ENCODE results near the gene PSMF1. TPM values are rescaled to one million over a fixed set of nuclear protein-coding genes. Genes with fewer than 3 reads are reported as not detected.
"Not testable (repeated sequence)": the region's sequence is repeated elsewhere in the genome, so short reads cannot be mapped to it uniquely, and the experiment has no call there.

Gene PSMF1
- total RNA-seq, 1 donor from 2014 or later, result 175 TPM

- intact Hi-C loops (cut with micrococcal nuclease), result no loop called here
- Mint-ChIP-seq H3K27me3 (ENCODE audit: low read depth) (no peaks in the 10 kb centered on the region), H3K9me3 (peaks cover 6% of the 10 kb centered on the region), H3K4me1 (ENCODE audit: low read depth) (peaks cover 14% of the 10 kb centered on the region), H3K27ac (no peak overlapping the region), H3K36me3 (ENCODE audit: low read depth) (peaks cover 88% of the 10 kb centered on the region), H3K4me3 (ENCODE audit: low read depth) (no peak overlapping the region)
- DNase-seq (ENCODE audit: low spot score), result no peak
Measured at GRCh38 chr20:1130058-1130694, 11.8 kb downstream of the PSMF1 start.

GRCh38 chr20:1130847-1131246, 12.4 kb downstream of the PSMF1 start:
- Mint-ChIP-seq H3K27ac (no peak overlapping the region), H3K4me3 (ENCODE audit: low read depth) (no peak overlapping the region), H3K4me1 (ENCODE audit: low read depth) (peaks cover 11% of the 10 kb centered on the region), H3K9me3 (peaks cover 6% of the 10 kb centered on the region), H3K27me3 (ENCODE audit: low read depth) (no peaks in the 10 kb centered on the region), H3K36me3 (ENCODE audit: low read depth) (peaks cover 89% of the 10 kb centered on the region)
- intact Hi-C loops (cut with micrococcal nuclease), result no loop called here
- DNase-seq (ENCODE audit: low spot score), result no peak

DNA sequence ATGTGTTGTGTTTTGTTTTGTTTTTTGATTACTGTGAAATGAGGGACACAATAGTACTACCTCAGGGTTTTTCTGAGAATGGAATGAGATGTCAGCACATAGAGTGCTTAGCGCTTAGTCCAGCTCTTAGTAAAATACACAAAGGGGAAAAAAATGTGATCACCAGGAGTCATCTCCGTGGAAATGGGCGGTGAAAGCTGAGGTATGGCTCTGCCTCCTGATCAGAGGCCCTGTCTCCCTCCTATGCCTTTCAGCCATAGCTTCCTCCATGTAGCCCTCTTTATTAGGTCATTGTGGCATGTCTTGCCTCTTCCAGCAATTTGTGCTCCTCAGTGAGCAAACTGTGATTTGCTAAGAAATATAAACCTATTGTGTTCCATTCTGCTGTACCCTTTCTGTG, 13.0 kb downstream of the PSMF1 start:
- H3K27ac Mint-ChIP-seq, result no peak overlapping the region
- DNase-seq (ENCODE audit: low spot score), result no peak
- intact Hi-C loops (cut with micrococcal nuclease), result no loop called here
- peaks cover 11% of the 10 kb centered on the region for H3K4me1 Mint-ChIP-seq (ENCODE audit: low read depth)
- no peak overlapping the region for H3K4me3 Mint-ChIP-seq (ENCODE audit: low read depth)
- H3K9me3 Mint-ChIP-seq, result peaks cover 6% of the 10 kb centered on the region
- peaks cover 89% of the 10 kb centered on the region for H3K36me3 Mint-ChIP-seq (ENCODE audit: low read depth)
- H3K27me3 Mint-ChIP-seq (ENCODE audit: low read depth), result no peaks in the 10 kb centered on the region

DNA sequence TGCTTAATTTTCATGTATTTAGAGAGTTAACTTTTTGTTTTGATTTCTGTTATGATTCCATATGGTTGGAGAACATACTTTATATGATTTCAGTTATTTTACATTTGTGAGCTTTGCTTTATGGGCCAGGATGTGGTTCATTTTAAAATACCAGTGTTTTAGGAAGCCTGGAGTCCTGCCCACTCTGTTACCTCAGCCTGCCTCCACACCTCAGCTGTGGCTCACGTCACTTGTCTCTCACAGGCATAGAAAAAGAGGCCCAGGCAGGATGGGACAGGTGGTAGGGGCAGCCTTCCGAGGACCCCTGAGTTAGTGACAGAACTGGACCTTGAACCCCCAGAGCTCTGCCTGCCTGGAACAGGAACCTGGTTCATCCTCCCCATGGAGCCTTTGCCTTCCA, 16.0 kb downstream of the PSMF1 start:
- Mint-ChIP-seq H3K9me3 (peaks cover 6% of the 10 kb centered on the region), H3K36me3 (ENCODE audit: low read depth) (peaks cover 92% of the 10 kb centered on the region), H3K4me3 (ENCODE audit: low read depth) (no peak overlapping the region), H3K27ac (no peak overlapping the region), H3K27me3 (ENCODE audit: low read depth) (no peaks in the 10 kb centered on the region), H3K4me1 (ENCODE audit: low read depth) (peaks cover 11% of the 10 kb centered on the region)
- DNase-seq (ENCODE audit: low spot score), result no peak
- intact Hi-C loops (cut with micrococcal nuclease), result no loop called here

- Mint-ChIP-seq H3K9me3 (peaks cover 6% of the 10 kb centered on the region), H3K27me3 (ENCODE audit: low read depth) (no peaks in the 10 kb centered on the region), H3K4me1 (ENCODE audit: low read depth) (peaks cover 11% of the 10 kb centered on the region), H3K4me3 (ENCODE audit: low read depth) (no peak overlapping the region), H3K27ac (no peak overlapping the region), H3K36me3 (ENCODE audit: low read depth) (peaks cover 89% of the 10 kb centered on the region)
- DNase-seq (ENCODE audit: low spot score), result no peak
- intact Hi-C loops (cut with micrococcal nuclease), result no loop called here
Measured at GRCh38 chr20:1134836-1135235, 16.4 kb downstream of the PSMF1 start.

GRCh38 chr20:1137236-1137635, 18.8 kb downstream of the PSMF1 start:
- peaks cover 6% of the 10 kb centered on the region for H3K9me3 Mint-ChIP-seq
- no peaks in the 10 kb centered on the region for H3K27me3 Mint-ChIP-seq (ENCODE audit: low read depth)
- no peak for DNase-seq (ENCODE audit: low spot score)
- H3K4me3 Mint-ChIP-seq (ENCODE audit: low read depth), result no peak overlapping the region
- intact Hi-C loops (cut with micrococcal nuclease), result no loop called here
- H3K36me3 Mint-ChIP-seq (ENCODE audit: low read depth), result peaks cover 84% of the 10 kb centered on the region
- H3K27ac Mint-ChIP-seq, result no peak overlapping the region
- H3K4me1 Mint-ChIP-seq (ENCODE audit: low read depth), result peaks cover 10% of the 10 kb centered on the region

DNA sequence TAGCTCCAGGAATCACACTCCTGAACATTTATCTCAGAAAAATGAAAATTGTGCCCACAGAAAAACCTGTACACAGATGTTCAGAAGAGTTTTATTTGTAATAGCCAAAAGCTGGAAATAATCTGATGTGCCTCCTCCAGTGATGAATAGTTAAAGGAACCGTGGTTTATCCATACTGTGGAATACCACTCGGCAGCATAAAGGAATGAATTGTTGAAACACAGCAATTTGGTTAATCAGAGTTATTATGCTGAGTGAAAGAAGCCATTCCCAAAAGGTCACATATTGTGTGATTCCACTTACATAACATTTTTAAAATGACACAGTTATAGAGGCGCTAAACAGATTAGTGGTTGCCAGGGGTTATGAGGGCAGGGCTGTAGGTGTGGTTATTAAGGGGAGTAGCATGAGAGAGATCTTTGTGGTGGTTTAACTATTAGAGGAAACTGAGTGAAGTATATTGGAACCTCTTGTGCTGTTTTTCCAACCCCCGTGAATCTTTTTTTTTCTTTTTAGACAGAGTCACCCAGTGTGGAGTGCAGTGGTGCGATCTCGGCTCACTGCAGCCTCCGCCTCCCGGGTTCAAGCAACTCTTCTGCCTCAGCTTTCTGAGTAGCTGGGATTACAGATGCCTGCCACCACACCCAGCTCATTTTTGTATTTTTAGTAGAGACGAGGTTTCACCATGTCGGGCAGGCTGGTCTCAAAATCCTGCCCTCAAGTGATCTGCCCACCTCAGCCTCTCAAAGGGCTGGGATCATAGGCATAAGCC, 26.2 kb downstream of the PSMF1 start:
- Mint-ChIP-seq H3K9me3 (no peaks in the 10 kb centered on the region), H3K36me3 (ENCODE audit: low read depth) (peaks cover 69% of the 10 kb centered on the region), H3K4me3 (ENCODE audit: low read depth) (no peak overlapping the region), H3K27ac (no peak overlapping the region), H3K27me3 (ENCODE audit: low read depth) (no peaks in the 10 kb centered on the region), H3K4me1 (ENCODE audit: low read depth) (no peaks in the 10 kb centered on the region)
- intact Hi-C loops (cut with micrococcal nuclease), result no loop called here
- DNase-seq (ENCODE audit: low spot score), result no peak

GRCh38 chr20:1146957-1147356, 28.6 kb downstream of the PSMF1 start:
- peaks cover 72% of the 10 kb centered on the region for H3K36me3 Mint-ChIP-seq (ENCODE audit: low read depth)
- no peak overlapping the region for H3K4me3 Mint-ChIP-seq (ENCODE audit: low read depth)
- peaks cover 12% of the 10 kb centered on the region for H3K4me1 Mint-ChIP-seq (ENCODE audit: low read depth)
- no peak overlapping the region for H3K27ac Mint-ChIP-seq
- DNase-seq (ENCODE audit: low spot score), result no peak
- no peaks in the 10 kb centered on the region for H3K9me3 Mint-ChIP-seq
- intact Hi-C loops (cut with micrococcal nuclease), result no loop called here
- H3K27me3 Mint-ChIP-seq (ENCODE audit: low read depth), result no peaks in the 10 kb centered on the region

DNA sequence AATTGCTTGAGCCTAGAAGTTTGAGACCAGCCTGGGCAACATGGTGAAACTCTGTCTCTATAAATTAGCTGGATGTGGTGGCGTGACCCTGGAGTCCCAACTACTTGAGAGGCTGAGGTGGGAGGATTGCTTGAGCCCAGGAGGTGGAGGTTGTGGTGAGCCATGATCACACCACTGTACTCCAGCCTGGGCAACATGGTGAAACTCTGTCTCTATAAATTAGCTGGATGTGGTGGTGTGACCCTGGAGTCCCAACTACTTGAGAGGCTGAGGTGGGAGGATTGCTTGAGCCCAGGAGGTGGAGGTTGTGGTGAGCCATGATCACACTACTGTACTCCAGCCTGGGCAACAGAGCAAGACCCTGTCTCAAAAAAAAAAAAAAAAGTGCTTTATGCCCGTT, 31.4 kb downstream of the PSMF1 start:
- intact Hi-C loops (cut with micrococcal nuclease); H3K27me3 Mint-ChIP-seq (ENCODE audit: low read depth); H3K27ac Mint-ChIP-seq; H3K9me3 Mint-ChIP-seq; DNase-seq (ENCODE audit: low spot score); H3K4me3 Mint-ChIP-seq (ENCODE audit: low read depth): not testable (repeated sequence)
- Mint-ChIP-seq H3K36me3 (ENCODE audit: low read depth) (peaks cover 74% of the 10 kb centered on the region), H3K4me1 (ENCODE audit: low read depth) (peaks cover 14% of the 10 kb centered on the region)

- no peak overlapping the region for H3K4me3 Mint-ChIP-seq (ENCODE audit: low read depth)
- no peak overlapping the region for H3K27ac Mint-ChIP-seq
- H3K36me3 Mint-ChIP-seq (ENCODE audit: low read depth), result peaks cover 76% of the 10 kb centered on the region
- no peaks in the 10 kb centered on the region for H3K27me3 Mint-ChIP-seq (ENCODE audit: low read depth)
- no peaks in the 10 kb centered on the region for H3K9me3 Mint-ChIP-seq
- no peak for DNase-seq (ENCODE audit: low spot score)
- intact Hi-C loops (cut with micrococcal nuclease), result no loop called here
- peaks cover 14% of the 10 kb centered on the region for H3K4me1 Mint-ChIP-seq (ENCODE audit: low read depth)
Measured at GRCh38 chr20:1150218-1150617, 31.8 kb downstream of the PSMF1 start.

- H3K36me3 Mint-ChIP-seq (ENCODE audit: low read depth), result peaks cover 79% of the 10 kb centered on the region
- H3K27me3 Mint-ChIP-seq (ENCODE audit: low read depth), result no peaks in the 10 kb centered on the region
- DNase-seq (ENCODE audit: low spot score), result no peak
- H3K27ac Mint-ChIP-seq, result no peak overlapping the region
- H3K4me3 Mint-ChIP-seq (ENCODE audit: low read depth), result no peak overlapping the region
- H3K9me3 Mint-ChIP-seq, result peaks cover 3% of the 10 kb centered on the region
- intact Hi-C loops (cut with micrococcal nuclease), result no loop called here
- peaks cover 14% of the 10 kb centered on the region for H3K4me1 Mint-ChIP-seq (ENCODE audit: low read depth)
Measured at GRCh38 chr20:1150968-1151367, 32.6 kb downstream of the PSMF1 start.

DNA sequence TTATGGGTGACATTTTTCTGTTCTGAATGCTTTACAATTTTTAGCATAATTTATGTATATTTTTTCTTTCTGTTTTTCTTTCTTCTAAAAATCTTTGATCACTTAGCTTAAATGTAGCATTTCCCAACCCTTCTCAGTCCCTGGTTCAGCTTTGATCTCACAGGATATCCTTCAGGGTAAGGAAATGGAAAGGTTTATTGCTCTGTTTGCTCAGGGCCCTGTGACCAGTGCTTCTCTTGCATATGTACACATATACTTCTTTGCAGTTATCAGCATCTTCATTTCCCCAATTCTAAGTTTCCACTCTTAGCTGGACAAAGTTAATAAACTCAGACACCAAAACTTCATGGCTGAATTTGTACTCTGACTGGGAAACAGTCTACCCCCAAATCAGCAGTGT, 35.8 kb downstream of the PSMF1 start:
- Mint-ChIP-seq H3K4me1 (ENCODE audit: low read depth) (peaks cover 14% of the 10 kb centered on the region), H3K27me3 (ENCODE audit: low read depth) (no peaks in the 10 kb centered on the region), H3K36me3 (ENCODE audit: low read depth) (peaks cover 72% of the 10 kb centered on the region), H3K9me3 (peaks cover 5% of the 10 kb centered on the region), H3K4me3 (ENCODE audit: low read depth) (no peak overlapping the region), H3K27ac (no peak overlapping the region)
- intact Hi-C loops (cut with micrococcal nuclease), result no loop called here
- DNase-seq (ENCODE audit: low spot score), result no peak

DNA sequence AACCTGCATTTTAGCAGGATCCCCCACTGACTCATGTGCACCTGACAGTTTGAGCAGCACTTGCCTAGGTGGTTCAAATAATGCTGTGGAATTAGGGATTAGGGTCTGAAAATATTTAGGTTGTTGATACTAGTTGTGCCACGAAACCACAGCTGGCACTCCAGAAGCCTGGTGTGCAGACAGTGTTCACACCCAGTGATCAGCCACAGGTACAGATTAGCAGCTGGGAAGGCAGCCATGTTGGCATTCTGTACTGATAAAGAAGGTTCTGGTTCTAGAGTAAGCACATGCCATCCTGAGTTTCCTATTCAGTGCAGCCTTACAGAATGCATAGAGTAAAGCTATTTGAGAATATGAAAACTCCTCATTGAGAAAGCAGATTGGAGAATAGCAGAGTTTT, 36.3 kb downstream of the PSMF1 start:
- intact Hi-C loops (cut with micrococcal nuclease), result no loop called here
- H3K4me1 Mint-ChIP-seq (ENCODE audit: low read depth), result peaks cover 14% of the 10 kb centered on the region
- H3K36me3 Mint-ChIP-seq (ENCODE audit: low read depth), result peaks cover 69% of the 10 kb centered on the region
- peaks cover 5% of the 10 kb centered on the region for H3K9me3 Mint-ChIP-seq
- H3K4me3 Mint-ChIP-seq (ENCODE audit: low read depth), result no peak overlapping the region
- H3K27me3 Mint-ChIP-seq (ENCODE audit: low read depth), result no peaks in the 10 kb centered on the region
- H3K27ac Mint-ChIP-seq, result no peak overlapping the region
- no peak for DNase-seq (ENCODE audit: low spot score)

Data from activated T-helper 2 cell treated with anti-CD3 and anti-CD28 coated beads, Interferon-gamma antibody, Interleukin-2, Interleukin-4, amounts not matched to agents 10 μg/mL and 5 μg/mL and 100 μg/mL, durations not matched to agents 14 hours and 24 hours and 36 hours (primary cell).